T follicular helper cell (primary cell): ENCODE data around the gene MLYCD.

Experiments
- DNase-seq: peaks from one replicate; pipeline ENCODE4 v3.0.0-alpha.2; 2020; ENCODE audit warnings: low read depth
- total RNA-seq, 2 experiments: gene quantifications; one replicate each; lab custom pipeline; 2026; lab: John Stamatoyannopoulos, UW

Gene MLYCD
- total RNA-seq, result 4.8 to 14.1 reads per million in 2 experiments

DNA sequence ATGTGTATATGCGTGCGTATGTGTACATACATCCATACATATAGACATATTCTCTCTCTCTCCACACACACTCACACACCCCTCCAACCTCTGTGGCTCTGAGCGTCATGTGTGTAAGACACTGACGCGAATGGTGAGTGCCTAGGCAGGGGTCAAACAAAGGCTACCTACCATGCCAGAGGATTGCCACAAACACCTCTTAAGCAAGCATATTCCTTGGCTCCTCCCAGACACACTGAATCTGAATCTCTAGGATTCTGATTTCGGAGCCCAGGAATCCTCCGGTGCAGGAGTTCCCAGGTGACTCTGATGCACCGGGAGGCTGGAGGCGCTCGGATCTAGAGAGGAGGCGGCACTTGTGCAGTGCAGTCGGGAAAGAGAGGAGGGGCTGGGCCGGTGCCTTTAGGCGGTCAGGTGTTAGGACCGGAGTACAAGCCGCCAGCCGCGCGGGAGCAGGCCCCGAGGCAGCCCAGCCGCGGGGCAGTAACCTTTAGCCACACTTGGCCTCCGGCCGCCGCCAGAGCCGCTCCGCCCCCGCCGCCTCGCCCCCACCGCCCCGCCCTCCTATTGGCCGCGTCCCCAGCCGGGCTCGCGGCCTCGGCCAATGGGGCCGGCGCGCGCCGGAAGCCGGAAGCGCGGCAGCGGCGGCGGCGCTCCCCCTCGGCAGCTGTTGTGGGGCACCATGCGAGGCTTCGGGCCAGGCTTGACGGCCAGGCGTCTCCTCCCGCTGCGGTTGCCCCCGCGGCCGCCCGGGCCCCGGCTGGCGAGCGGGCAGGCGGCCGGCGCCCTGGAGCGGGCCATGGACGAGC lies at the start of gene MLYCD:
MLYCD (plus strand) TSS at position 653 of the 809 bp plus-strand sequence; CDS start at position 683, 30 bp downstream.
- DNase-seq, result peak; percentile 56

DNA sequence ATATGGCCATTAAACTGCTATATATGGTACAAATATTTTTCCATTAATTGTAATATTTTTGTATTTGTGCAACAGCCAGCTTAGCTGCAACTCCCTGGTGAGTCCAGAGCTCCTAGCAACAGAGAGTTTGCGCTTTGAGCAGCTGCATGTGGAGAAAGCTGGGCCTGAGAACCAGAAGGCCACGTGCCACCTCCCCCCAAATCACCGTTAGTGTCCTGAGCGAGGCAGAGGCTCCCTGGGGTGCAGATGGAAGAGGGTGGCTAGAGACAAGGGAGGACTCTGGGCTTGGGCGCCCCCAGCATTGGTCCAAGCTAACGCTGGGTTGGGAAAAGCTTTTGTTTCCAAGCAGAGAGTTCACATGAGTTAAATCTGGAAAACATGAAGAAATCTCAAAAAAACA lies 49.5 kb upstream of the MLYCD start:
- DNase-seq, result no peak

DNA sequence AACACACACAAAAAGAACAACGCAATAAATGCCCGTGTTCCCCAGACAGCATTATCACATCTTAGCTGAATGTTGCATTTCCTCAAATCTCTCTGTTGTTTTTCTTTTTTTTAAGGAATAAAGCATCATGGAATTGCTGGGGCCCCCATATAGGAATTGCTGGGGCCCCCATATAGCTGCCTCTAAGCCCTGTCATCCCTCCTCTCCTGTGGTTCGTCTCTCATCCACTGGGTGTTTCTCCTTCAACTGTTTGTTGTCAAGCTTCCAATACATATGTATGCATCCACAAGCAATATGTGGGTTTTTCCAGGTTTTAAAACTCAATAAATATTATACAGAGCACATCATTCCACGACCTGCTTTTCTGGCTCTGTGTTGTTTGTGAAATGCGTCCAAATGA lies 48.0 kb upstream of the MLYCD start:
- no peak for DNase-seq

DNA sequence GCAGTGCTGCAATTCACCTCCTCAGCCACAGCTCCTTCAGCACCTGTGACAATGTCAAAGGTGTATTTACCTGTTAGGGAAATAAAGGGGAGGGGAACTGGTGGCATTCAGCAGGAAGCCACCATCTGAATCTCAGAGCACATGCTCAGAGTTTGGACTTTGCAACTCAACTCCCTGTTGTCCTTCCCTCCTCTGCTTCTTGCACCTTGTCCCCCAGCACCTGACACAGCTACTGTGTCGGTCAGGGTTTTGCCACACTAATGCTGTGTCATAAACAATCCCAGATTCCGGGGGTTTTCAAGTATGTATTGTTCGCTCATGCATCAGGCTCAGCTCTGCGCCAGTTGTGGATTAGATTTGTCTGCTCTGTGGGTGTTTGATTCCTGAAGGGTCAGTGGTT lies 47.4 kb upstream of the MLYCD start:
- DNase-seq, result no peak

DNA sequence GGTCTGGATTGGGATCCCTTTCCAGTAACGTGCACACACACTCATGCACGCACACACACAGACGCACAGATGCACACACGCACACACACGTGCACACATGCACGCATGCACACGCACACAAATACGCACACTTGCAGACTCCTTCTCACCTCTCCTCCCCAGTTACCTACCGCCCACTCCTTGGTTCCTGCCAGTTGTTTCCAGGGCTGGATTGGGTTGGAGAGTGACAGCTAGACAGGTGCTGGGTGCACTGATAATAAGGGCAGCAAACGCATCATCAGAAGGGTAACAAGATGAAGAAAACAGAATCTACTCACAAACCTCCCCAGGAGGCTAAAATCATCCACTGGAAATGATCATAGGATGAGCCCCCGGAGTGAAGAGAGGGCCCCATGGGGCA lies 46.1 kb upstream of the MLYCD start:
- DNase-seq, result no peak

DNA sequence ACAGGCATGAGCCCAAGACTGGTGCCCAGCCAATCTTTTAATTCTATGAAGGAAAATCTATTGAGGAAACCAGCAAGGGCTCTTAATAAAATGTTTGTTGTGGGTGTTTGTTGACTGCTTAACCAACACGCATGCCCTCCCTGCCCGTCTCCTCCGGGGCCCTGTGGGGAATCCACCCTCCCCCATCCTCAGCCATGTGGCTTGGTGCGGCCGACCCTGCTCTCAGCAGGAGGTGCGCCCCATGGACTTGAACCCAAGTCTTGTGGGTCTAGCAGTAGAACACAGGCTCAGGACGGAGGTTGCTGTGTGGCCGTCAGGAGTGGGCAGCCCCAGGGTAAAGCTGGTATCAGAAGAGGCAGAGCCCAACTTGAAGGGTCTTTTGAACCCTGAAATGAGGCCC lies 45.1 kb upstream of the MLYCD start:
- no peak for DNase-seq

DNA sequence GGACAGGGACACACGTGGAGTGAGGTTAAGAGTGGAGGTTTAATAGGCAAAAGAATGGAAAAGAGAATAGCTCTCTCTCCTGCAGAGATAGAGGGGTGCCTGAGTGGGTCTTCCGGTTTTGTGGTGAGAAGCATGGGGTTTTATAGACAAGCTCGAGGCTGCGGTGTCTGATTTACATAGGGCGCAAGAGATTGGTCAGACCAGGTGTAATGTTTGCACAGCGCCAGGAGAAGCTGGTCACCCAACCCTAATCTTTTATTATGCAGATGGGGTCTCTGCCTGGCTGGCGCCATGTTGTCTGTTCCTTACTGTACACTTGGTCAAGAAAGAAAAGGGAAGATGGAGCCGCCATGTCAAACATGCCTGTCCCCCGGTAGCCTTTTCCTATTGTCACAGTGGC lies 44.5 kb upstream of the MLYCD start:
- no peak for DNase-seq

DNA sequence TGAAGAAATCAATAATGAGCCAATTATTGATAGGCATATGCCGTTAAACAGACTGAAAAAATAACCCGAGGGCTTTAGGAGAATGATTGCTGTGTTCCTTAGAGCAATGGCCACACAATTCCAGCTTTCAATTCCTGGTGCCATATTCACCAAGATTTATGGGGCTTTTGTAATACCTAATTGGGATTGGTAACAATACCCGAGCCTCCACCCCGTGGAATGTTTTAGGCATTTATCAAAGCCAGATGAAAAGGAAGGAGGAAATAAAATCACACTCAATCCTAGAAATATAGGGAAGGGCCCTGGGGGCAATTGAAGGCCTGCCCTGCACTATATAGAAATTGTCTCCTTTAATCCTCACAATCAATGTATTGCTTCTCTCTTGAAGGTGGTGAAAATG lies 42.1 kb upstream of the MLYCD start:
- no peak for DNase-seq

DNA sequence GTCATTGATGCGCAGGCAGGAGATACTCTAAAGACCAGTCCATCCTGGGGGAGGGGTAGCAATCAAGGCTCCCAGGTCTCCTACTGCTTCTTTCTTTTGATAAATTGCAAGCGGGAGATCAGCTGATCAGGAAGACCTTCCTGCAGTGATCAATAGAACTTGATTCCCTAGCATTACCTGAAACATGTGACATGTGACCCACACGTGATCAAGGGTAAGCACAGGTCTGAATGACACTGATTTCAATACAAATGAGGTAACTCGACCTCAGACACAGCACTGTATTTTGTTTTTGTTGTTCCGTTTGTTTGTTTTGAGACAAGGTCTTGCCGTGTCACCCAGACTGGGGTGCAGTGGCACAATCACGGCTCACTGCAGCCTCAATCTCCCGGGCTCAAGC lies 39.6 kb upstream of the MLYCD start:
- no peak for DNase-seq

DNA sequence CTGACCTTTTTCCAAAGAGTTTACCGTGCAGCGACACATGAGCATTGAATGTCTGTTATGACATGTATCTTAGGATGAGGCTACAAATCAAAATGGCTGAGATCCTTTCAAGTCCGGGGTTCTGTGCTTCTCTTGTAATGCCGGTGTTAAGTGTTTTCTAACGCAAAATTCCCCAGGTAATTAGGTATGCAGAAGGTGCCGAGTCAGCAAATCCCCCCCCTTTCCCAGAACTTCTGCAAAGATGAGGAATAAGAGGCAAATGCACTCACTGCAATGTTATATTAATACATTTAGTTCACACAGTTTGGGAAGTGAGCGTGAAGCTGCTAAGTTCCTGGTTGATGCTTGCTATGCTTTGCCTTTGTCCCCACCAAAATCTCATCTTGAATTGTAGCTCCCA lies 36.3 kb upstream of the MLYCD start:
- DNase-seq, result no peak

DNA sequence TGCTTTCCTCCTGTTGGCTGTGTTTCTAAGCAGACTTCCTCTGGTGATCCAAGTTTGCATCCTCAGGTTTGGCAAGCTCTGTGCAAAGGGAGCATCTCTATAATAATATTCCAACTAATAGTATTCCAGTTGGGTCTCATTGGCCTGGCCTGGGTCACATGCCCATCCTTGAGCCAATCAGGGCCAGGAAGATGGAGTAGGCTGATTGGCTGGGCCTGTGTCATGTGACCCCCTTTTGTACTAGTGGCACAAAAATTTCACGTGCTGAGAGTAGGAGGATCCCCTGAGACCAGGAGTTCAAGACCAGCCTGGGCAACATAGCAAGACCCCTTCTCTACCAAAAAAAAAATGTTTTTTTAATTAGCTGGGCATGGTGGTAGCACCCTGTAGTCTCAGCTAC lies 35.2 kb upstream of the MLYCD start:
- DNase-seq, result no peak

DNA sequence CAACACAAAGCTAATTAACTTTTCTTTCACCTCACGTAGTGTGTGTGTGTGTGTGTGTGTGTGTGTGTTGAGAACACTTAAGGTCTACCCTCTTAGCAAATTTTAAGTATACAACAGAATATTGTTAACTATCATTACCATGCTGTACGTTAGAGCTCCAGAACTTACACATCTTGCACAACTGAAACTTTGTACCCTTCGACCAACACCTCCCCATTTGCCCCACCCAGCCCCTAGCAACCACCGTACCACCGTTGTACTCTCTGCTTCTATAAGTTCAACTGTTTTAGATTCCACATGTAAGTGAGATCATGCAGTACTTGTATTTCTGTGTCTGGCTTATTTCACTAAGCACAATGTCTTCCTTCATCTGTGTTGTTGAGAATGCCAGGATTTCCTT lies 28.1 kb upstream of the MLYCD start:
- no peak for DNase-seq

DNA sequence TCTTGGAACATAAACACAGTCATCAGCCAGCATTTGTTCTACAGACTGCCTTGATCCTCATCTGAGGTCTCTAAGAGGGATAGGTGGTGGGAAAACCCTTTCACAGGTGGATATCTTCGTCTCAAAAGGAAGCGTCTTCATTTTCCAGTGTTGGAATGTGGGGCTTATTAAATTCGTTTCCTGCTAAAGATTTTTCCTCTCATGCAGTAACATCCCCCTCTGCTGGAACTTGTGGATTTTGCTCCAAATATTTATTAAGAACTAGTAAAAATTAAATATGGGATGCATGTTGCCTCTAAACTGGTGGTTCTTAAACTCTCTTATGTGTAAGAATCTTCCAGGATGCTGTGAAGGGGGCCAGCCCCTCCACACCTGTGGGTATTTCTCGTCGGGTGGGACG lies 20.1 kb upstream of the MLYCD start:
- no peak for DNase-seq

DNA sequence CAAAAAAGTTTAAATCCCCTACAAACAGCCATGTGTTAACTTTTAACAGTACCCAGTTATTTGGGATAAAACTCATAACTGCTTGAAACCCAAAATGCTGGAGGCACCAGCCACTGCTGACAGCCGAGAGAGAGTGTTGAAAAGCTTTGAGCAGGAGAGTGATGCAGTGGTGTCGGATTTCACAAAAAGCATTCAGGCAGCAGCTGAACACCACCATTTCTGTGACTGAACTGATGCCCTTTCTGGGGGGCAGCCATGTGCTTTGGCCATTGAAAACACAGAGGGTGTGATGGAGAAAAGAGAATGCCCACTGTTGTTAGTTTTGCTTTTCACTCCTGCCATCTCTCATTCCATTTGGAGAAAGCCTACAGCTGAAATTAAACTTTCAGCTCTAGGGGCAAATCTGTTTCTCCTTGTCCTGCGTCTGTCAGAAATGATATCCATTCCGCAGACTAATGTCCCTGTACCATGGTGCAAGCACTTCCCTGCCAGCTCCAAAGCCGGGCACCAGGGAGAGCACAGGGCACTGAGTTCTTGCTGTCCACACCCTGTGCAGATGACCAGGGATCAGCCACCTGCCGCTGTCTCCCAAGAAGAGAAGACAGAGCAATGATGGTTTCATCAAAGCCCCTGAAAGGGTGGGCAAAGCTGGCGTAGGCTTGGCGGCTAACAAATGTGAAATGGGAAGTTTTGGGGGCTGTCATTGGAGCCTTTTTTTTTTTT lies 16.6 kb upstream of the MLYCD start:
- DNase-seq, result no peak

DNA sequence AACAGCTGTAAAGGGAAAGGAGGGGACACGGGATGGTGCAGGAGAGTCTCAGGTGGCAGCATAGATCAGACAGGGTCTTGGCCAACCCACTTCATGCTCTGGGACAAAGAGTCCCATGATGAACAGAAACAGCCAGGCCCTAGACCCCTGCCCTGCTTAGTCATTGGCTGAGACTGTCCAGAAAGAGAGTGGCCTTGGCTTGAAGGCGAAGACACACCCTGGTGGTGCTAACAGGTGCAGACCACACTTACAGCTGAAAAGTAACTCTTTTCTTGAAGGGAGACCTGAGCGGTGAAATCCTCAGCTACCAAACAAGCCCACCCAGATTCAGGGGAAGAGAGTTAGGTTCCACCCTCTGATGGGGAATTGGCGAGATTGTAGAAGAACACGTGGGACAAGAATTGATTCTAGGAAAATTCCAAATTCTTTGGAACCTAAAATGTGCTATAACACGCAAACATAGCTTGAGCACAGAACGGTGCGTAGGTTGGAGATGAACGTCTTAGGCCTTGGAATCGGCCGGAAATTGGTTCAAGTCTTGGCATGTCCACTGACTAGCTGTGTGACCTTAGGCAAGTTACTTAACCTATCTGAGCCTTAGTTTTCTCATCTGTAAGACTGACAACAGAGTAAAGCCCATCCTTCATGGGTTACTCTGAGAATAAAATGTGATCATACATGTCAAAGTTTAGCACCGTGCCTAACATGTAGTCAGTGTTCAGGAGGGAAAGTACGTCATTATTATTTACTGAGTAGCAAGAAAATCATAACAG lies 12.5 kb upstream of the MLYCD start:
- no peak for DNase-seq

DNA sequence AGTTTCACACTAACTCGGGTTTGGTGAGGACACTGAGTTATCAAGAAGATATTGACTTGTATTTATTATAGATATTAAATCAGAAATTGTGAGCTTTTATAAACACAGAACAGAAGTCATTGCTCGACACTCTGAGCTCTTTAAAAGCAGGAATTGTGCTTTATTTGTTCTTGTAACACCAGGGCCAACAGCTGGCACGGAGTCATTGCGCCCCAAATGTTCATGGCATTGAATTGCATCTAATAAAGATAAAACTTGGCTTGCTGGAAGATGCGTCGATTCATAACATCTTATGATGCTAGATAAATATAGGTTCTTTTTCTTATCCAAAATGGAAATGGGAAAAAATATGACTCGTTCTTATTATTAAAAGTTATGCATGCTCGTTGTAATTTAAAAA lies 11.8 kb upstream of the MLYCD start:
- no peak for DNase-seq

DNA sequence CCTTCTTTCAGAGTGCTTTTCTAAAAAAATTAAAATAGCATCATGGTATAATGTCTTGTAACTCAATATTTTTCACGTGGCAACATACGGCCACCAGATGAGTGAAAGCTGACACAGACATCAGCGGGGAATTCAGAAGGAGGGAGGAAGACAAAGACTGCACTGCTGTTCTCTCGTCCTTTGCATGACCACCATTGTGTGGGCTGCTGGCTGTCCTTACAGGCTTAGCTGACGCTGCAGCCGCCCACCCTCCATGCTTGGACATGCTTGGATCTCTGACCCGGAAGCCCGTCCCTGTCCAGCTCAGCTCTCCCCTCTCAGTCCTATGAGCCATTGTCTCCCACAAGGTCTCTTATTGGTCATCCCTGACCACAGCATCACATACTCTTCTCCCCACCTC lies 11.4 kb upstream of the MLYCD start:
- DNase-seq, result no peak

DNA sequence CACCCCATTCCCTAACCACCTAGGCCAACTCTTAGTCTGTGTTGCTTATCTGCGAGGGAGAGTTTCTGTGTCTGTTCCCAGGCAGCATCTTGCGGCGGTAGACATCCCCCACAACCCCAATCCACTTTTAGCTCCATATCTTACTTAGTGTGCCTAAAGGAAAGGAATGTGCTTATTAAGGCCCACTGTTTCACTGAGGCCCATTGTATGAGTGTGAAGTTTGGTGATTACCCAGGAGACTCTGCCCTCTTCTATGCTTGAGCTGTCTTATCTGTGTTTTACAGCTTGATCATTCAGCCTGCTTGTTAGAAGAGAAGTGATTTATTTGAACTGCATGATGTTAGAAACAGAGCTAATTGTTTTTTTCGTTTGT lies 10.3 kb upstream of the MLYCD start:
- DNase-seq, result no peak

DNA sequence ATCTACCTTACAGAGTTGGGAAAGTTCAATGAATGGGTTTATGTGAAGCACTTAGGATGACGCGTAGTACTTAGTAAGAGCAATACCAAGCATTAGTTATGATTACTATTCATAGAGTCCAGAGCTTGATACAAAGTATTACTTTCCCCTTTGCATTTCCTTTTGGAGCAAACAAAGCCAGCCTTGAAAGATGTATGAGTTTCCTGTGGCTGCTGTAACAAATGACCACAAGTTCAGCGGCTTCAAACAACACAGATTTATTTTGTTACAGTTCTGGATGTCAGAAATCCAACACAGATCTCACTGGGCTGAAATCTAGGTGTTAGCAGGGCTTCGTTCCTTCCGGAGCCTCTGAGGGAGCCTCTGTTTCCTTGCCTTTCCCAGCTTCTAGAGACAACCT lies 8.6 kb upstream of the MLYCD start:
- no peak for DNase-seq

DNA sequence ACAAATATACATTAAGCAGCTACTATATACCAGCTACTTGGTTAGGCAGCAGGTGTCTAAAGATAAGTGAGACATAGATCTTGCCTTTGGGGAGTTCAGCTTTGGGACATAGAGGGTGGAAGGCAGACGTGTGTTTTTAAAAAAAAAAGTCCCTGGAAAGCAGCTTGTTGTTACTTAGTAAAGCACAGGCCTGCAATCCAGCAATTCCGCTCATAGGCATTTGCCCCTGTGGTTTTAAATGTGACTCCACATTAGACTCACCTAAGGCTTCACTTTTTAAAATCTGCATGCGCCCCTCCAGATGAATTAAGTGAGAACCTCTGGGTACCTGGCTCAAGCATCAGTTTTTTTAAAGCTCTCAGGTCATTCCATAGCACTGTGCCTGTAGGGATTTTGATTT lies 7.2 kb upstream of the MLYCD start:
- no peak for DNase-seq

DNA sequence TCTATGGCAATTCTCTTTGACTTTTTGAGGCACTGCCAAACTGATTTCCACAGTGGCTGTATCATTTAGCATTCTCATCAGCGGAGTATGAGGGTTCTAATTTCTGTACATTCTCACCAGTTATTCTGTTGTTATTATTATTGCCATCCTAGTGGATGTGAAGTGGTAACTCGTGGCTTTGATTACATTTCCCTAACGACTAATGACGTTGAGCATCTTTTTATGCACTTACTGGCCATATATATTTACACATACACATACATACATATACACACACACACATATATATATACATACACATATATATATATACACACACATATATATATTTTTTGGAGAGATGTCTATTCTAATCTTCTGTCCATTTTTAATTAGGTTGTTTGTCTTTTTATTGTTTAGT lies 3.7 kb upstream of the MLYCD start:
- DNase-seq, result no peak

DNA sequence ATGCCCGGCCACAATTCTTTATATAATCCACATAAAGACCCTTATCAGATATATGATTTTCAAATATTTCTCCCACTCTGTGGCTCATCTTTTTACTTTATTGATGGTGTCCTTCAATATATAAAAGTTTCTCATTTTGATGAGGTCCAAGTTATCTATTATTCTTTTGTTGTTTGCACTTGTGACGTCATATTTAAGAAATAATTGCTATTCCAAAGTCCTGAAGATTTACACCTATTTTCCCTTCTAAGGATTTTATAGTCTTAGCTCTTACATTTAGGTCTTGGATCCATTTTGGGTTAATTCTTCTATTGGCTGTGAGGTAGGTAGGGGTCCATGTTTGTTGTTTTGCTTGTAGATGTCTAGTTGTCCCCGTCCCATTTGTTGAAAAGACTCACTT lies 3.0 kb upstream of the MLYCD start:
- DNase-seq, result no peak
